Left hindlimb (tissue), 1 donor: ENCODE measurements around the gene MEOX1.

Experiments used
- DNase-seq: peaks from one replicate; pipeline ENCODE4 v3.0.0-alpha.2; 2018

MEOX1 gene

GRCh38 chr17:43652124-43652480 lies 9.6 kb downstream of the MEOX1 start:
- DNase-seq: no peak

- no peak for DNase-seq
Measured at GRCh38 chr17:43650471-43650870, 11.3 kb downstream of the MEOX1 start.

- no peak for DNase-seq
Measured at GRCh38 chr17:43648916-43649315, 12.8 kb downstream of the MEOX1 start.

- peak; percentile 91 for DNase-seq
Measured at GRCh38 chr17:43645765-43646481, 15.8 kb downstream of the MEOX1 start.

GRCh38 chr17:43645450-43645764 lies 16.3 kb downstream of the MEOX1 start:
- no peak for DNase-seq

GRCh38 chr17:43644081-43644480 lies 17.6 kb downstream of the MEOX1 start:
- no peak for DNase-seq

- no peak for DNase-seq
Measured at GRCh38 chr17:43641416-43641815, 20.3 kb downstream of the MEOX1 start.

- no peak for DNase-seq
Measured at GRCh38 chr17:43640491-43641252, 21.1 kb downstream of the MEOX1 start.

- no peak for DNase-seq
Measured at GRCh38 chr17:43637563-43638323, 24.0 kb downstream of the MEOX1 start.

- no peak for DNase-seq
Measured at GRCh38 chr17:43636426-43636825, 25.3 kb downstream of the MEOX1 start.

- DNase-seq: peak; percentile 71
Measured at GRCh38 chr17:43634591-43635125, 27.1 kb downstream of the MEOX1 start.

- no peak for DNase-seq
Measured at GRCh38 chr17:43632221-43632620, 29.5 kb downstream of the MEOX1 start.

- DNase-seq: no peak
Measured at GRCh38 chr17:43631429-43631828, 30.3 kb downstream of the MEOX1 start.

GRCh38 chr17:43628089-43628650 lies 33.6 kb downstream of the MEOX1 start:
- no peak for DNase-seq

GRCh38 chr17:43627653-43628052 lies 34.1 kb downstream of the MEOX1 start:
- no peak for DNase-seq

GRCh38 chr17:43626023-43626422 lies 35.7 kb downstream of the MEOX1 start:
- DNase-seq: no peak

- DNase-seq: no peak
Measured at GRCh38 chr17:43625606-43626005, 36.1 kb downstream of the MEOX1 start.

GRCh38 chr17:43620581-43620980 lies 41.1 kb downstream of the MEOX1 start:
- DNase-seq: no peak

- no peak for DNase-seq
Measured at GRCh38 chr17:43620147-43620546, 41.6 kb downstream of the MEOX1 start.

GRCh38 chr17:43619705-43620104 lies 42.0 kb downstream of the MEOX1 start:
- DNase-seq: no peak

- no peak for DNase-seq
Measured at GRCh38 chr17:43618276-43618675, 43.4 kb downstream of the MEOX1 start.

GRCh38 chr17:43616852-43617251 lies 44.9 kb downstream of the MEOX1 start:
- no peak for DNase-seq

GRCh38 chr17:43616421-43616820 lies 45.3 kb downstream of the MEOX1 start:
- peak; percentile 41 for DNase-seq

- DNase-seq: no peak
Measured at GRCh38 chr17:43616029-43616351, 45.7 kb downstream of the MEOX1 start.
